Activated CD4-positive, CD25-positive, alpha-beta regulatory T cell treated with anti-CD3 and anti-CD28 coated beads, Interleukin-2, amount 50 U/mL, for 16 hours (primary cell): Measurements from ENCODE around the gene DHRS3.
A peak's percentile ranks its signal among the peaks of the same experiment; 100 is the strongest.

Source experiments
- DNase-seq: peaks from one replicate; pipeline ENCODE4 v3.0.0-alpha.2; 2020; ENCODE audit warnings: low read depth, low spot score

Gene DHRS3

DNA sequence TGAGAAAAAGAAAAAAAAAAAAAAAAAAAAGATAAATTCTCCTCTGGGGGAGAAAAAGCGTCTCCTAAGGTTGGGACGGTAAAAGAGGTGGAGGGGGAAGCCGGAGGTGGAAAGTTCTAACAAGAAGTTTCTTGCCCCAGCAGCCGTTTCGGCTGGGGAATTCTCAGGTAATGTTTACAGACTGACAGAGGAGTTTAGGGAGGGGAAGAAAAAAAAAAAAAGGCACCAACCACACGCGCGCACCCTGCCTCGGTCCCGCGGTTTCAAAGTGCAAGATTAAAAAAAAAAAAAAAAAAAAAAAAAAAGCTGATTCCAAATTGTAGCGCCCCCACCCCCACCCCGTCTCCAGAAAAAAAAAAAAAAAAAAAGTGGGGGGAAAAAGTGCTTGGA, 504 bp downstream of the DHRS3 start:
- no peak for DNase-seq

DNA sequence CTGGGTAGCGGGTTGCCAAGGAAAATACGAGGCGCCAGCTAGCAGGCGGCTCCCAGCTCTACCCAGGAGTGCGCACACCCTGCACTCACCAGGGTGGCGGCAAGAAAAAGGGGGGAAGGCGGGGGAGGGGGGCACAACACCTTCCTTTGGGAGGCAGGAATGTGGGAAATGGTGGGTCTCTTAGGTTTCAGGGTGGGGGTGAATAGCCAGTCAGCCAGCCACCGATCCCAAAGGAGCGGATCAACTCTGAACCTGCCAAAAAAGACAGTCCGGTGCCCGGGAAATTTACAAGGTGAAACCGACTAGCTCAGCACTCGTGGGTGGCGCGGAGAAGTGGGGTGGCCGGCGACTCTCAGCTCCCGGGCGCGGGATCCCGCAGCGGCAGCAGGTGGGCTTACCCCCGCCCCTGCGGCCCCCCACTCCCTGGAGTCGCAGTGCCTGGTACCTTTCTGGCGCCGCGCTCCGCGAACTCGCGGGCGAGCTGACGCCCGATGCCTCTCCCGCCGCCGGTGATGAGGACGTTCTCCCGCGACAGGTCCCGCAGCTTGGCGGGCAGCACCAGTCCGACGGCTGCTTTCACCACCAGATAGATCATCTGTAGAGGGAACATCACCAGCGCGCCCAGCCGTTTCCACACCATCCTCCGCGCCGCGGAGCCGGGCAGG, 1.2 kb downstream of the DHRS3 start:
- no peak for DNase-seq

DNA sequence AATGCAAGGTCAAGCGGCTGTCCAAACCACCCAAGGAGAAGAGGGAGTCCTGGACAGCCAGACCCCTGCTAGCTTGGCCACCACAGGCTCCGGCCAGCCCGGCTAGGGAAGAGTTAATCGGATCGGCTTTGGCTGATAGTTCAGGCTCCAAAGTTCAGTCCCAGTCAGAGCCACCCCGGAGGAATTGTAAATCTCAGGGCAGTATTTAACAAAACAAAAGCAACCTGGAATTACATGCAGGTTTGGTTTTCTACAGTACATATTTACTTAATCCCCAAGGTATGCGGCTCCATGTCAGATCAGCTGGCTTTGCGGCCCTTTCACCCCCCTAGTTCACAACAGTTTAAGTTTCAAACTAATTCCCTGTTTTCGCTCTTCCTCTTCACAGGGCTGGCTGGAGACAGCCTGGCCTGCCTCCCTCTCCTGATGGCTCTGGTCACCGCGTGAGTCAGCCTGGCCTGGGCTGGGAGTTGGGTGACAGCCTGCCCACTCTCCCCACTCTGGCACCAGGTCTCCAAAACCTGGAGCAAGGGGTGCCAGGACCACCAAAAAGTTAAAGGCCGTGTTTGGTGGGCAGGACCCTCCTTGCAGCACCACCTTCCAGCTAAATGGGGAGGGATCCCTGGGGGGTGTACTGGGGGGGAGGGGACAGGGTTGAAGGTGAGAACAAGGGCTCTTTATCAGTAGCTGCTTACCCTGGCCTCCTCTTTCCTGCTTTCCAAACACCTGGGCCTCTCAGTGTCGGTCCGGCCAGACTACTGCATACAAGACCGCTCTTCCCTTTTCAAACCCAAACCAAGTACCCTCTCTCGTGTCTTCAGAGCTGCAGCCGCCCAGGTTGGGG, 1.9 kb downstream of the DHRS3 start:
- no peak for DNase-seq

DNA sequence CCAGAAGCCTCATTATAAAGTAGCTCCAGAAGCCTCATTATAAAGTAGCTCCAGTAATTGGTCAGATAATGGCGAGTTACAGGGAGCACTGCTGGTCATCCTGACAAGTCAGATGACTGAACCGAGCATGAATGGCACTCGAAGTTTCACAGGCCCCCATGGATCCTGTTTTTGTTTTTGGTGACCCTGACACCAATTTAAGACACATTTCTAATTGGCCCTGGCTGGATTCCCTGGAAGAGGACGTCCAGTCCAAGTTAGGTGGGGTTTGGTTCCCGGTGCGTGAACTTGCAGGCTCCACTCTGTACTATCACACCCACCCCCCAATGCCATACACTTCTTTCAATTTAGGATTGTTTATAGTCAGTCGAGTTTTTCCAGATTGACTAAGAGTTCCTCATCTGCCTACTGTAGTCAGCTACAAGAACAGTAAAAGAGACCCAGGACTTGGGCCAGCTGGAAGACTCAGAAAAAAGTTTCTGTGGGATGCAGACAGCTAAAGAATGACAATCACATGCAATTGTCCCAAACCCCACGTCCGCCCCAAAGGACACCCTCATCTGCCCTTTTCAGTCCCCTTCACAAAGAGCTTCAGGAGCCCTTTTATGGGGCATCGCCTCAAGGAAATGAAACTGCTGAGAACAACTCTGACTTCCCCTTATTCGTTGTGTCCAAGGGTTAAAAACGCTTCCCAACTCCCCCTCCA, 2.7 kb downstream of the DHRS3 start:
- no peak for DNase-seq

DNA sequence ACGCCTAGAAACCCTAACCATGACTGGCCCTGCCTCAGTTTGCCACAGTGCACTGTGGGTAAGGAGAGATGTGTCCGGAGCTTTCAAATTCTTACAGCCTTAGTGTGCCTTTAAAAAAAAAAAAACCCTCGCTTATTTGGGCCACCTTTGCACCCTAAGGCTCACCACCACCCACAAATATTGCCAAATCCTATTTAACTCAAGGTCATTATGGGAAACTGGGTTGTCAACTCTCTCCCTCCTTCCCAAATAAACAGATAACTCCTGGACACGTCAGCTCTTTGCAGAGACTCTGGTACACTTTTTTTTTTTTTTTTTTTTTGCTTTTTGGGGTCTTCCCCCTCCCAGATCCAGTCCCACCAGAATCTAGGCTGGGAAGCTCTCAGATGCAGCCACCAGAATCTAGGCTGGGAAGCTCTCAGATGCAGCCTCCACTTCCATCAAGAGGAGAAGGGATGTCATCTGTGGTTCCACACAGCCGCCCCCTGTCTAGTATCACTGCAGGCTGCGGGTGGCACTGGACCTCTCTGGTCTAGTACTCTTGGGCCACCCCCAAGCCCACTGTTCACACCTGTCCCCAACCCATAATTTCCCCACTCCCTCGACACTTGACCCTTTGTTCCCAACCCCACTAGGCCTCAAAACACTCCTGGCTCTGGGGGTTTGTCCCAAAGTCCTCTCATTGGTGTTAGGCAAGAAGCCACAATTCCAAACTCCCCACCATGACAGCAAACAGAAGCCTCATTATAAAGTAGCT, 3.4 kb downstream of the DHRS3 start:
- no peak for DNase-seq

DNA sequence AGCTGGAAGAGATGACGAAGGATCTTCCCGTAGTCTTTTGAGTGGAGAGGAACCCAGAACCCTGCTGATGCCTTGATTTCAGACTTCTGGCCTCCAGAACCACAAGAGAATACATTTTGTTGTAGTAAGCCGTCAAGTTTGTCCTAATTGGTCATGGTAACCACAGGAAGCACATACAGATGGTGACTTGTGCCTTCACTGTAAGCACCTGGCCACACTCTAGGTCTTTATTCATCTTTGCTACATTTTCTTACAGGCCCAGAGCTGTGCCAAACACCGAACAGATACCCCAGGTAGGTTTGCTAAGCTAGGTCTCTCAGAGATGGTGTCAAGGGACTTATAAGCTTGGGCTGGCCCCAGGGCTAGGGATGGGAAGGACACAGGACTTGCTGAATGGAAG, 4.8 kb downstream of the DHRS3 start:
- no peak for DNase-seq

DNA sequence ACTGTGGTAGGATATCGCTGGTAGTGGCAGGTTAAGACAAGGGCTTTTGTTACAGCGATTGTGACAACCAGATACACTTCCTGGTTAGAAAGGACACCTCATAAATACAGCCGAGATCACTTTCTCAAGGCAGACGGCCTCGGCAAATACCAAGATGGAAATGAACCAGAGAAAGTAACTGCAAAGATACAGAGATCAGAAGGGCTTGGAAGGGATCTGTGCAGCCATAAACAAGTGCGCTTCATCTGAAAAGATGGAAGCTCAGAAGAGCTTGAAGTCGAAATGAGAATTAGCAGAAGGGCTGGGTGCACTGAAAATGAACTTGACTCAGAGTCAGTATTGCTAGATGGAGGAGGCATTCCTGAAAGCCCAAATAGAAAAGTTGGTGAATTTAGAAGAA, 7.1 kb downstream of the DHRS3 start:
- no peak for DNase-seq

DNA sequence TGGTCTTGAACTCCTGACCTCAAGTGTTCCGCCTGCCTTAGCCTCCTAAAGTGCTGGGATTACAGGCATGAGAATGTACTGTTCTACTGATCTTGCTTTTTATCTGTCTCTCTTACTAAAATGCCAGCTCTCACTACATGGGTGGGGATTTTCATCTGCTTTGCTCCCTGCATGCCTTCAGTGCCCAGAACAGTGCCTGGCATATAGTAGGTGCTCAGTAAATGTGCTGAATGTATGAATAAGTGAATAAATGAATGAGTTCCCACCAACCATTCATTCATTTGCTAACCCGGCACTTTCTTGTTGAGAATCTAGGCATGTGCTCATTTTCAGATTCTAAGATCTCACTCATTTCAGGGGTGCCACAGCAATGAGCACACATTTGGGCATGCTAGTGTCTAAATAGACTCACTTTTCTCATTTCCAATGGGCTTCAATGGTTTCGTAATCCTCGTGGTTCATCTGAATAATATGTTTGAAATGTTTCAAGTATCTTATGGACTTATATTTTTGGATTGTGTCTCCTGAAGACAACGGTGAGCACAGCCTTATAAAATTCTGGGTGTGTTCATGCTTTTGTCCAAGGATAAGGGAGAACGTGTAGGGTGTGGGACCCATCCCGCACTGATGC, 7.6 kb downstream of the DHRS3 start:
- DNase-seq, result no peak

DNA sequence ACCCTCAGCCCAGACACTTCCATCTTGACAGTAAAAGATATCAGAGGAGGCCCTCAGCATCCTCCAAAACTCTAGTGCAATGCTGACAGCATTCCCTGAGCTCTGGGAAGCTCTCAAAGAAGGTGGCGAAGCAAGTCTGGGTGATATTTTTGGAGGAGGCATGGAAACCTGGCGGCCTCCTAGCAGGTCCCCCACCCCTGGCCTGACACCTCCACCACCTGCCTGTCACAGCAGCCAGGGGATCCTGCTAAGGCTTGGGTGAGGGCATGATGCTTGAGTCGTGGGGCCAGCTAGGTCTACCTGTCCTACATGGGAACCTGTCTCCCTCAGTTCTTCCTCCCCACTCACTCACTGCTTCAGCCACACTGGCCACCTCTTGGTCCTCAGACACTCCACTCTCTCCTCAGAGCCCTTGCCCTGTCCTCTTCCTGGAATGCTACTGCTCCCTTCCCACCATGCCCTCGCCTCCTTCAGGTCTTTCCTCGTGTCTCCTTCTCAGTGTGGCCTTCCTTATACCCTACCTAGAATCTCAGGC, 8.5 kb downstream of the DHRS3 start:
- no peak for DNase-seq

DNA sequence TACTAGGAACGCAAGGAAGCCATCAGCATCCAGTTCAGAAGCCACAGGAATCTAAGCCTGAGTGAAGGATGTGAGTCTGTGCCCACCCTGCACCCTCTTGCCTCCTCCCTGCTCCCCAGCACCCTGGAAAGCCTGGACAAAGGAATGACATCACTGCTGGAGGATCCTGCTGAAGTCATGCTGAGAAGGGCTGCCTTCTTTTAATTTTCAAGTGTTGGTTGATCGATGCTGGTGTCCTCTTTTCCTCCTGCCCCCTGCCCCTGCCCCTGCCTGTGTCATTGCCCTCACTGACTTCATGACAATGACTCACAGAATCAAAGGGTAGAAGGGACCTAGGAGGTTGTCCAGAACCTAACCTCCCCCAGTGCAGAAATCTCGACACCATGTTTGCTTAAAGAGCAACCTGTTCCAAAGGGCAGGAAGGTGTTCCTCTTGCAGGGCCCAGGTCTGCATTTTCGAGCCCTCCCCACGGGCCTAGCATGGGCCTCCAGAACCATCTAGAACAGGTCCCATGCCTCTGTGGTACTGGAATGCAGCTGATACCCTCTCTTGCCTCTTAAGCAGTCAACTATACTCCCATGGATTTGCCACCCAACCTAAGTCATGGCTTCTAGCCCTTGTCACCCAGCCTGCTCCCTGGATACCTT, 9.6 kb downstream of the DHRS3 start:
- DNase-seq, result no peak

DNA sequence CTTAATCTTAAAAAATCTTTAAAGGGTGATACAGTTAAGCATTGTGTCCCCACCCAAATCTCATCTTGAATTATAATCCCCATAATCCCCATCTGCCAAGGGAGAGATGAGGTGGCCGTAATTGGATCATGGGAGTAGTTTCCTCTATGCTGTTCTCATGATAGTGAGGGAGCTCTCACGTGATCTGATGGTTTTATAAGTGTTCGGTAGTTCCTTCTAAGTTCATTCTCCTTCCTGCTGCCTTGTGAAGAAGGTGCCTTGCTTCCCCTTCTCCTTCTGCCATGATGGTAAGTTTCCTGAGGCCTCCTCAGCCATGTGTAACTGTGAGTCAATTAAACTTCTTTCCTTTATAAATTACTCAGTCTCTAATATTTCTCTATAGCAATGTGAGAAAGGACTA, 10.7 kb downstream of the DHRS3 start:
- no peak for DNase-seq

DNA sequence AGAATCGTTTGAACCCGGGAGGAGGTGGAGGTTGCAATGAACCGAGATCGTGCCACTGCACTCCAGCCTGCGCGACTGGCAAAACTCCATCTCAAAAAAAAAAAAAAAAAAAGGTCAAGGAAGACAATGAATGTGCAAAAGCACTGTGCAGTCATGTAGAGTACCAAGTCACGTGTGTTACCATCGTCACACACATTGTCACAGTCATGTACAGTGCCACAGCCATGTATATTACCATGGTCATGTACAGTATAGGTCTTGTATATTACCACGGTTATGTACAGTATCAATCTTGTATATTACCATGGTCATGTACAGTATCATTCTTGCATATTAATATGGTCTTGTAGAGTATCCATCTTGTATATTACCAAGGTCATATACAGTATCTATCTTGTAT, 13.0 kb downstream of the DHRS3 start:
- no peak for DNase-seq

DNA sequence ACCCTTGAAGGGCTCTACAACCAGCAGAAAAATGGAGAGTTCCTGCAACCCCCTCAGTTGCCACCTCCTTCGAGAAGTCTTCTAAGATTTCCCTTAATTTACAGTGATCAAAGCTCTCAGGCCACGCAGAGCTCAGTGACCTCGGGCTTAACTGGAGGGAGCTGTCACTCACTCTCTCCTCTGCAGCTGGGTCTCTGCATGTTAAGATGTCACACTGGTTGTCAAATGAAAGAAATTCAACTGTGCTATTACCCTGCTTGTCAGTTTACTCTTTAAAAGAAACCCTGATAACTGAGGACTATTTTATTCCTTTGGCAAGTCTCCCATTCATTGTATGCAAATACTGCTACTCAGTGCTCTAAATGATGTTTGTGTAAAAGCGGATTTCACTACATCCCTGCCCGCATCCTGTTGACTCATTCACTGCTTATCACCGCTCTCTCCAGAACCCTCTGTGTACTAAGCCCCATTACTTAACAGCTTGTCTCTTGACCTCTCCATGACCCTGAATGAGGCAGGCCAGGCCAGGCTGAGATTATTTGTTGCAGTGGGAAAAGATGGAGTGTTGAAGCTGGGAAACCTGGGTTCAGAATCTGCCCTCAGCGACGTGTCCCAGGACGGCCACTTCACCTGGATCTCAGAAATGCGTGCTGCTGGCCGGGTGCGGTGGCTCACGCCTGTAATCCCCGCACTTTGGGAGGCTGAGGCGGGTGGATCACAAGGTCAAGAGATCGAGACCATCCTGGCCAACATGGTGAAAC, 13.7 kb downstream of the DHRS3 start:
- DNase-seq, result peak; percentile 24

DNA sequence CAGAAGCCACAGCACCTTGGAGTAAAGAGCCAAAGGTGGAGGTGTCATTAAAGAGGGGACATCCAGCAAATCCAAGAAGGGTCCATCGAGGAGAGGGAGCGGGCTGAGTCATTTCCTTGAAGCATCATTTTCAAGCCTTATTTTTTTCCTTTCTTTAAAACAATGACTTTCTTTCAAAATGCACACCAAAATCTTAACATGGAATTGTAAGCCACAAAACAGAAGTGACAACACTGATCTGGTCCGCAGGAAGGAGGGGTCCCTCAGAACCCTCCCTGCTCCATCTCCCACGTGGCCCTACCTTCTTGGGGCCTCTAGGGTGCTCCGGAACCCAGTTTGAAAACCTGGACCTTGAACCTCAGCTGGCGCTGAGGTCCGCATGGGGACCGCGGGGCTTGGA, 14.8 kb downstream of the DHRS3 start:
- DNase-seq, result no peak

DNA sequence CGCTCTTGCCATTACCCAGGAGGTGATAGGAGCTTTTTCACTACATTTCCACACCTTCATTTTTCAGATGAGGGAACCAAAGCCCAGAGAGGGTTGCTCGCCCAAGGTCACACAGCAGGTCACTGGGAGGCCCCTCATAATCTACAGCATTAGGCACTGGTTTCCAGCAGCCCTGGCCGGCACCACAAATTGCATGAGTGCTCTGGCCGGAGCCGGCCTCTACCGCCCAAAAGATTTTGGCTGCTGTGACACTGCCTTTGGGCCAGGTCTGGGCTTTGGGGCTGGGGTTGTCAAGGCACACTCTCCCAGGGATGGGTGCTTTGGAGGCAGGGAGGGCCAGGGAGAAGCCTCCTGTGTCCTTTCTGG, 15.4 kb downstream of the DHRS3 start:
- DNase-seq, result no peak

DNA sequence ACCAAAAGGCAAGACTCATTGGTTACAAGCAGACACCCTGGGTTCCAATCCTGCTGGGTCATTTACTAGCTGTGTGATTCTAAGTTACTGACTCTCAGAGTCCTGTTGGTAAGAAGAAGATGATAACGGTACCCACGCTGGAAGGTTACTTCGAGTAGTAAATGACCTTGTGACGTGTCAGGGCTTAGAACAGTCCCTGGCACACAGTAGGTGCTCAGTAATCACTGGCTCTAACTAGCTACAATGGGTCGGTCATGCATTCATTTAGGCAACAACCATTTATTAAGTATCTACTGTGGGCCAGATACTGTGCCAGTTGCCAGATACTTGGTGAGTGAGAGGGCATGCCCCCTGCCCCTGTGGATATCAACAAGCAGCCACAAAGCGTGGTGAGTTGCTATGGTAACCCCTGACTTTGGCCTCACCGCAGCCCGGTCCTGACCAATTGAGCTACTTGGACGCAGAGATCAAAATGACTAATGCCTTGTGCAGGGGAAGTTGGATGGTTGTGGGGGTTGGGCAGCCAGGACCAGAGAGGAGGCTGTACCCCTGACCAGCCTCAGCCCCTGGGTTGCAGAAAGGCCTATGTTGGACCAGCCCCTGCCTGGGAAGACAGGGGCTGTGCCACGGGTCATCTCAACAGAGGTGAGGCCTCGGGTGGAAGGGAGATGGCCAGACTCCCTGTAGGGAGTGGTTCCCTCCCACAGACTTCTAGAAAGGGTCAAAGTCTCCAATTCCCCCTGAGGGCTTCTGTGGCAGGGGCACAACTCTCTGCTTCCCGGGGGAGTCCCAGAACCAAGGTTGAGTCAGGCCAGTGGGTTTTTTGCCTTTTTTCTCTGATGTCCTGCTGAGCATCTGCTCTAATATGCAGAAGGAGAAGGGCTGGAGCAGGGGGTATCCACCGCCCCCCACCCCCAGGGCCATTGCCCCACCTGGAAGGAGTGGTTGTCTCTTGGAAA, 16.0 kb downstream of the DHRS3 start:
- DNase-seq, result no peak

DNA sequence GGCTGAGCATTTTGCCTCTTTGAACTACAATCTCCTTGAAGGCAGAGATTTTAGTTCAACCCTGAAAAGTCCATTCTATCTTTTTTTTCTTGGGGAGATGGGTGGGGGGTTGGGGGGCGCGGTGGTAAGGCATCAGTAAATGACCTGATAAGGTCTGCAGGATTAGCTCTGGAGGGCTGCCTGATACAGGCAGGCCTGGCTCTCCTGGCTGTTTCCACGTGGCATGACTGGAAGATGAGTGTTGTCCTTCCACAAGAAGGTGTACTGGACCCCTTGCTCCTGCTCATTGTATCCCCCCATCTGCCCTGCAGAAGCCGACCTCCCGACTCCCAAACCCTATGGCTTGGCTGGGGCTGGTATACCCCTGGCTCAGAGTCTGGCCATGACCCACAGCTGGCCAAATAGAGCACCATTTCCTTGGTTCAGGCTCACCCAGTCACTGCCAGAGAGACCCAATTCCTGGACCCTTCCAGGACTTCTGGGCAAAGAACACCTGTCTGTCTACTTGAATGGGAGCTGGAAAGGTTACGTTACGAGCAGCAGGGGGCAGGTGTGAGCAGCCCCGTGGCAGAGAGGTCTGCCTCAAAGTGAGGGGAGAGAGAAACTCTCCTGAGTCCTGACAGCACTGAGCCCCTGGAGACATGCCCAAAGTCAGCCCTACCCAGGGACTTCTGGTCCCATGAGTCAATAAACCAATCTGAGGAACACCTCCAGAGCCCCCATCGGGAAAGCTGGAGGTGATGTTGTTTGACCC, 17.0 kb downstream of the DHRS3 start:
- no peak for DNase-seq

DNA sequence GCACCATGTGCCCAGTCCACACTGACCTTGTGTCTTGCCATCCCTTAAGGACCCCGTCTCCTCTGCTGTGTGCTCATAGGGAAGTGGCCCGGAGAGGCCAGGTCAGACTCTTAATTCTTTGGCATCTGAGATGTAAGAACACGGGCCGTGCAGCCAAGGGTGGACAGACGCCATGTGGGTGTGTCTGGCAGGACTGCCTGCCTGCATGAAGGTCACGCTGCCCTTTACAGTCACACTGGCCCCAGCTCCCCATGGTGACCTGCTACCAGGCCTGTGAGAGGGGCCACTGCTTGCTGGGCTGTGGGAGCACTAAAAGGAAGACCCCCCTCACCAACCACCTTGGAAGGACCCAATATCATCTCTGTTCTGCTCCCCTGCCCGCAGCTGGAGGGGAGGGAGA, 17.7 kb downstream of the DHRS3 start:
- no peak for DNase-seq
